Epidermal melanocyte (primary cell): Measurements from ENCODE around the gene DACT2.

ENCODE experiments used
- DNase-seq: peaks from one replicate; pipeline ENCODE4 v3.0.0; 2011; ENCODE audit warnings: low spot score; ENCODE audit not compliant: insufficient read length

DACT2 gene

DNA sequence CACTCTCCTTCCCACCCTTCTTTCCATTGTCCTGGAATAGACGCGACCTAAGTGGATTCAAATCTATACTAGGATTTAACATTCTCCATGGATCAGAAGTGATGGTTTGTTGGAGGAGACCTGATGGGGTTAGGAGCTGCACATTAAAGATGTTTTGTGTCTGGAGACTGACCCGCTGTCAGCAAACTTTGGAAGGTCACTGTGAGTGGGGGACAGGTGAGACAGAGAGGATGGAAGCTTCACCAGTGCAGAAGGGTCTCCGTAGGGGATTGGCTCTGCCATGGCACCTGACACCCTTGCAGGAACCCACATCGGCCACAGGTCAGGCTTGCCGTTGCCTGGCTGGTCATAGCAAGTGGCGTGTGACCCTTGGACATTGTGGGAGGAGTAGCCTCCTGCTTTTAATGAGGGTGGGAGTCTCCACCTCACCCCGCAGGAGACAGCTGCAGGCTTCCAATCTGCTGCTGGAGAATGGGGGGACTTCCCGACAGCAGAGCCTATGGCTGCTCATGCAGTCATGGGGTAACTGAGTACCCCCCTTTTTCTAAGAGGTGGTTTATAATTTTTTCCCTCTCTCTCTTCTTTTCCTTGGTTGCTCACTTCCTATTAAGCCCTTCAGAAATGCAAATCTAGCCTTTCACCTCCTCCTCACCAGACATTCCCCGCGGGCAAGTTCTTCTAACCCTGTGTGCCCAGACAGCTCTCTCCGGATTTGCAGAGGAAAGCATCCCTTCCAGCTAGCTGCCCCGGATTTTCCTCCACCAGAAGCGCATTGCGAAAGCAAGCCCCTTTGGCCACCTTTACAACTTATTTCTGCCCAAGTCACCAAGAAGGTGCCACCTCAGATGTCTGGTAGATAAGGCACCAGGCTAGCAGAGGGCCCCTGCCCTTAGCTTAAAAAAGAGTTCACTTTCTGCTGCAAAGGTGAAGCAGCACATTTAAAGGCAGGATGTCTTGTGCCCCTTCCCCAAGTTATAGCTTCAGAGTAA is 53.5 kb downstream of the DACT2 start:
- no peak for DNase-seq

DNA sequence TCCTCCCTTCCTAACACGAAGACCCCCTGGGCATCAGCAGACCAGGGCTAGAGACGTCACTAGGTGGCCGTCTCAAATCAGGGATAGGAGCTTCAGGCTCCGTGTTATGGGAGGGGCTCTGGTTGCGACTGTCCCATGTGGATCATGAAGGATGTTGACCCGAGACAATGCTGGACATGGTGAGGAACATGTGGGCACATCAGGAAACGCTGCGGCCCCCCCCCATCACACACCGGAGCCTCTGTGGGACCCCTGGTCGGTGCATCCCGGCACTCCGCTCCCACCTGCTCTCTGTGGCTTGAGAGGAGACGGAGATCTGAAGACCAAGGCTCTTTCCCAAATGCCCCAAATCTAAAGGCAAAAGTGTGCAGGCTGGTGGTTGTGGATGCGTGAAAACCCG is 54.2 kb downstream of the DACT2 start:
- DNase-seq = no peak

DNA sequence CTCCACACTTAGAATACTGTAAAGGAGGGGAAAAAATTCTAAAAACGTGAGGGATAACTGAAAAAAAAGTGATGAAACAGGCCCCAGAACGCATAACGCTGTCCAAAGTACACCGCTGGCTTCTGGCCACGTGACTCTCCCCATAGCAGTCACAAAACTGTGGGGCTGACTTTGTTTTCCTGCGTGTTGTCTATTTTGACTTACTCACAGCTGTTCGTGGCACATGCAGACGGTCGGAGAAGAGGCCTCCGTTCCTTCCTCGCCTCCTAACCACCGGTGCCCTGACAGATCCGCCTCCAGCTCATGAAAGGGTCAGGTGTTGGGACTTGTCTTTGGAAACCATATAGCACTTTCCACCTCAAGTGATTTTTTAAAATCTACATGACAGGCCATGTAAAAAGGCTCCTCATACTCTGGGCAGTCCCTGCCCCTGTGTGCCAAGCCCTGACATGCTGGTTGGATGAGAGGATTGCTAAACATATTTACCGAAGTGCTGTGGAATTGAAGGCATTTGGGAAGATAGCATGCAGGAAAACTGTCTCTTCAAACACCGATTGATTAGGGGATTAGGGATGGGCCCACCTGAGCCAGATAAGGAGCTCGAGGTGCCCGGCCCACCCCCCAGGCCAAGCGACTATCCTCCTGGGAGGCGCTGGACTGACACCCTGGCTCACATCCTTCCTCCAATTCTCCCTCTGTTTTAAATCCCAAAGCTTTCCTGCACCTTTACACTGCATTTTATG is 54.8 kb downstream of the DACT2 start:
- no peak for DNase-seq

DNA sequence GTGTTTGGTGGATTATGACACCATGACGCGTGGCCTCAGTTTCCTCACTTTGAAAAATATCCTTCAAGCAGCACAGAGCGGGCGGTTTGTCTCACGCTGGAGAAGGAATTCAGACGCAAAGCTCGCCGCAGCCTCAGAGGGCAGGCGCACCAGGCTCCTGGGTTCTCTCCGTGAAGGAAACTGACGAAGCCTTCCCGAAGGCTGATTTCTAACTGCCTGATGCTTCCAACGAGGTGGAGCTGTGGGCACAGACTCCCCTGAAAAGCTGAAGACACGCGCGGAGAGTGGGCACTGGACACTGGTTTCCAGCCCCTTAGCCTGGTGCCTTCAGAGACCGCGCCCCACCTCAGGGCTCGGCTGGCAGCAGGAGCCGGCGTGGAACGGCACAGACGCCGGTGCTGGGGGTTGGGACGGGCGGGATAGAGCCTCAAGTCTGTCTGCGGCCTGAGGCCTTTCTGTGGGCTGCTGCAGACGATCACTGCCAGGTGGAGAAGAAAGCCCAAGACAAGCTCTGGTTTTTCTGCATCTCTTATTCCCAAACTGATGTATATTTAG is 56.1 kb downstream of the DACT2 start:
- DNase-seq = no peak

DNA sequence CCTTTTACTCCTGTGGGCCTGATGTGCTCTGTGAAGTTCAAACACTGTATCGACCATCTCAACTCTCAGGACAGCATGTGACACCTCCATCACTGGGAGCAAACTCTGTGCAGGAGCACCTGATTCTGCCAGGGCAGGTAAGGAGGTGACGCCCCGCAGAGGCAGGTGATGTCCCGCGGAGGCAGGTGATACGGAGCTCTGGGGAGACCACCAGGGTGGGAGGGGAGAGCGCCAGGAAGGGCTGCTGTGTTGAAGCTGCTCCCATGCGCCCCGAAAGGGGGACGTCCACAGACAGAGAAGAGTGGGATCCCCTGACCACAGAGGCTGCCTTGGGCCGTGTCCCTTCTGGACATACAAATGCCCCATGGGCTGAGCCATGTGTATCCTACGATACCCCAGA is 58.3 kb downstream of the DACT2 start:
- DNase-seq = no peak

DNA sequence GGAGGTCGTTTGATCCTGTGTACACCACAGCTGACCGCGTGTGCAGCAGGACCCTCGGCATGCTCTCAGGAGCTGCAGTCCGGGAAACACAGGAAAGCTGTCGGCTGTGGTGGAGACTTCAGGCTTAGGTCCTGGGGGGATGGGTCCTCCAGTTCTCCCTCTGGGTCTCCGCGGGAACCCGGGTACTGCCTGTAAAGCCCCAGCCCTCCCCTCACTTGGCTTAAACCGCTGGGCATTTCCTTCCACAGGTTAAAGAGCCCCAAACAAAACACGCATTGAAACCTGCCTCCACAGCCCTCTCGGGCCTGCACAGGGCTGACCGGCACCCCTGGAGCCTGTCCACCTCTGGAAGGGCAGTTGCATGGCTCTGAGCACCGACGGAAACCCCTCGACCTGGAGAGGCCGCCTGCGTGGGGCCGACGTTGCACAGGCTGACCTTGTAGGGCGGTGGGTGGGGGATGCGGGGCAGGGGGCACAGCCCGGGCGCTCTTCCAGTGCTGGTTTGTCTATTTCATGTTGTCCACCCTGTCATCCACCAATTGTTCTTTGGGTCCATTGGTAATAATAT is 59.1 kb downstream of the DACT2 start:
- DNase-seq = no peak

DNA sequence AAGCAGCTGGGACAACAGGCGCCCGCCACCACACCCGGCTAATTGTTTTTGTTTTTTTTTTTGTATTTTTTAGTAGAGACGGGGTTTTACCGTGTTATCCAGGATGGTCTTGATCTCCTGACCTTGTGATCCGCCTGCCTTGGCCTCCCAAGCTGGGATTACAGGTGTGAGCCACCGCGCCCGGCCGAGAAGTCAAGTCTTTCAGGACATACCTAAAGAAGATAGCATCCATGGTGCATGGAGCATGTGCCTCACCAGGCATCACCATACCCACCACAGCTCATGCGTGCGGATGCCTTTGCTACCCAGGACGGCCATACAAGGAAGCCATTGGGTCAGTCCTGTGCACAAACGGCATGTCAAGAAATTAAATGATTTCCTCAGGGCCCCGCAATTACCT is 60.8 kb downstream of the DACT2 start:
- no peak for DNase-seq

DNA sequence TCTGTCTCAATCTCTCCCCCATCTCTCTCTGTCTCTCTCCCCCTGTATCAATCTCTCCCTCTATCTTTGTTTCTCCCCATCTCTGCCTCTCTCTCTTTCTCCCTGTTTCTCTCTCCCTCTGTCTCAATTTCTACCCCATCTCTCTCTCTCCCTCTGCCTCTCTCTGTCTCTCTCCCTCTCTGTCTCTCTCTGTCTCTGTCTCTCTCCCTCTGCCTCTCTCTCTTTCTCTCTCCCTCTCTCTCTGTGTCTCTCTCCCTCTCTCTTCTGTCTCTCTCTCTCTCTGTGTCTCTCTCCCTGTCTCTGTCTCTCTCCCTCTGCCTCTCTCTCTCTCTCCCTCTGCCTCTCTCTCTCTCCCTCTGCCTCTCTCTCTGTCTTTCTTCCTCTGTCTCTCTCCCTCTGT is 62.6 kb downstream of the DACT2 start:
- DNase-seq = no peak
